GM12878 (cell line): ENCODE results near the gene RAB6B. TPM values are rescaled to one million over a fixed set of nuclear protein-coding genes. Genes with fewer than 3 reads are reported as not detected.
A peak's percentile ranks its signal among the peaks of the same experiment; 100 is the strongest.

Experiments used
- CBX5 ChIP-seq: sonication (generic); IDR thresholded peaks from 2 replicates; pipeline ENCODE4 v1.6.1; 2016; ENCODE audit warnings: low read depth, moderate library complexity, mild to moderate bottlenecking, inconsistent platforms
- ELK1 ChIP-seq: IDR thresholded peaks from 2 replicates; pipeline ENCODE4 v1.6.1; 2012; ENCODE audit warnings: low read depth, low read length, improper control_type of control experiment
- IKZF1 ChIP-seq: fragments of 450-650 bp; conservative IDR thresholded peaks from 2 replicates; pipeline ENCODE4 v1.6.1; 2017; ENCODE audit warnings: antibody characterized with exemption, mild to moderate bottlenecking
- KAT2A ChIP-seq: conservative IDR thresholded peaks from 2 replicates; pipeline ENCODE4 v1.6.1; 2011; ENCODE audit warnings: low read depth, low read length; ENCODE audit not compliant: control insufficient read depth
- LARP7 ChIP-seq: fragments of 450-650 bp; IDR thresholded peaks from 2 replicates; pipeline ENCODE4 v1.6.1; 2017; ENCODE audit warnings: mild to moderate bottlenecking
- NRF1 ChIP-seq: conservative IDR thresholded peaks from 2 replicates; pipeline ENCODE4 v1.6.1; 2011; ENCODE audit warnings: mild to moderate bottlenecking, low read depth, low read length, improper control_type of control experiment
- PKNOX1 ChIP-seq: fragments of 450-650 bp; IDR thresholded peaks from 2 replicates; pipeline ENCODE4 v1.6.1; 2016; ENCODE audit warnings: mild to moderate bottlenecking
- POLR2AphosphoS2 ChIP-seq: IDR thresholded peaks from 2 replicates; pipeline ENCODE4 v1.6.1; 2011; ENCODE audit warnings: low read depth, mild to moderate bottlenecking, low read length, improper control_type of control experiment, moderate library complexity
- REST ChIP-seq: IDR thresholded peaks from 2 replicates; pipeline ENCODE4 v1.6.1; 2012; ENCODE audit warnings: mild to moderate bottlenecking, low read depth, low read length
- RFX5 ChIP-seq: IDR thresholded peaks from 2 replicates; pipeline ENCODE4 v1.6.1; 2011; ENCODE audit warnings: low read depth, low read length, improper control_type of control experiment
- SIX5 ChIP-seq: IDR thresholded peaks from 2 replicates; pipeline ENCODE4 v1.6.1; 2011; ENCODE audit warnings: mild to moderate bottlenecking, low read depth, low read length, moderate library complexity; ENCODE audit not compliant: severe bottlenecking
- SKIL ChIP-seq: fragments of 450-650 bp; IDR thresholded peaks from 2 replicates; pipeline ENCODE4 v1.6.1; 2017; ENCODE audit warnings: mild to moderate bottlenecking, low read depth, inconsistent platforms; ENCODE audit not compliant: poor library complexity, severe bottlenecking
- TAF1 ChIP-seq: IDR thresholded peaks from 2 replicates; pipeline ENCODE4 v1.6.1; 2011; ENCODE audit warnings: mild to moderate bottlenecking, low read depth, low read length, borderline replicate concordance
- TBL1XR1 ChIP-seq: IDR thresholded peaks from 2 replicates; pipeline ENCODE4 v1.6.1; 2012; ENCODE audit warnings: low read depth, low read length, improper control_type of control experiment
- TCF12 ChIP-seq: IDR thresholded peaks from 2 replicates; pipeline ENCODE4 v1.6.1; 2011; ENCODE audit warnings: low read depth, mild to moderate bottlenecking, low read length
- YY1 ChIP-seq: IDR thresholded peaks from 2 replicates; pipeline ENCODE4 v1.6.1; 2011; ENCODE audit warnings: low read depth, mild to moderate bottlenecking, low read length
- ZBED1 ChIP-seq: IDR thresholded peaks from 2 replicates; pipeline ENCODE4 v1.6.1; 2016; ENCODE audit warnings: borderline replicate concordance
- ZNF207 ChIP-seq: fragments of 450-650 bp; IDR thresholded peaks from 2 replicates; pipeline ENCODE4 v1.6.1; 2014; ENCODE audit warnings: antibody characterized with exemption, mild to moderate bottlenecking, borderline replicate concordance
- ZNF217 ChIP-seq: fragments of 450-650 bp; IDR thresholded peaks from 2 replicates; pipeline ENCODE4 v1.6.1; 2017; ENCODE audit warnings: antibody characterized with exemption, mild to moderate bottlenecking
- polyA plus RNA-seq, 11 experiments: library from polyadenylated mRNA; depleted of rRNA in 4 of 11; unstranded in 6 of 11; stranded (reverse) in 5 of 11; fragments of >200 nt; fragmentation: Nextera tagmentation in 4 of 11; fragmentation: Illumina TruSeq in 1 of 11; extraction: Ambion mirVana in 4 of 11; extraction: Trizol in 1 of 11; gene quantifications; 1 replicate in 1 of 11; 2 replicates in 10 of 11; pipeline versions ENCODE4 v1.2.1 to v1.2.3, GENCODE V29; 2011 to 2016; ENCODE audit warnings: inconsistent platforms in 2 of 11, missing spikeins in 2 of 11, low read depth in 1 of 11
- total RNA-seq, 4 experiments: library from RNA; depleted of rRNA in 3 of 4; stranded (reverse); fragments of >200 nt in 3 of 4; fragmentation: Illumina TruSeq in 1 of 4; extraction: Trizol in 1 of 4; gene quantifications; 2 replicates each; pipeline versions ENCODE4 v1.2.1 to v1.2.3, GENCODE V29; 2013 to 2021
- TF ChIP-seq, protein P1 (sequence below): fragments of 450-650 bp; formaldehyde crosslinking; IDR thresholded peaks from 2 replicates; pipeline ENCODE4 v1.4.0; 2020; ENCODE audit warnings: mild to moderate bottlenecking, moderate library complexity

RAB6B gene
- total and polyA plus RNA-seq, 10 of the 15 experiments (the other 5 are each of a cell fraction or from before 2014, with no cell fraction given): 0.01 to 0.16 (median 0.04) TPM; not detected in 5

- TF ChIP-seq REST: no peak
- no peak for TF ChIP-seq YY1
- no peak for TF ChIP-seq SKIL
- peak; percentile 62 for TF ChIP-seq IKZF1
- TF ChIP-seq ELK1: no peak
- TF ChIP-seq CBX5: no peak
- no peak for TF ChIP-seq NRF1
- no peak for TF ChIP-seq TBL1XR1
- TF ChIP-seq RFX5: no peak
- TF ChIP-seq, protein P1, sequence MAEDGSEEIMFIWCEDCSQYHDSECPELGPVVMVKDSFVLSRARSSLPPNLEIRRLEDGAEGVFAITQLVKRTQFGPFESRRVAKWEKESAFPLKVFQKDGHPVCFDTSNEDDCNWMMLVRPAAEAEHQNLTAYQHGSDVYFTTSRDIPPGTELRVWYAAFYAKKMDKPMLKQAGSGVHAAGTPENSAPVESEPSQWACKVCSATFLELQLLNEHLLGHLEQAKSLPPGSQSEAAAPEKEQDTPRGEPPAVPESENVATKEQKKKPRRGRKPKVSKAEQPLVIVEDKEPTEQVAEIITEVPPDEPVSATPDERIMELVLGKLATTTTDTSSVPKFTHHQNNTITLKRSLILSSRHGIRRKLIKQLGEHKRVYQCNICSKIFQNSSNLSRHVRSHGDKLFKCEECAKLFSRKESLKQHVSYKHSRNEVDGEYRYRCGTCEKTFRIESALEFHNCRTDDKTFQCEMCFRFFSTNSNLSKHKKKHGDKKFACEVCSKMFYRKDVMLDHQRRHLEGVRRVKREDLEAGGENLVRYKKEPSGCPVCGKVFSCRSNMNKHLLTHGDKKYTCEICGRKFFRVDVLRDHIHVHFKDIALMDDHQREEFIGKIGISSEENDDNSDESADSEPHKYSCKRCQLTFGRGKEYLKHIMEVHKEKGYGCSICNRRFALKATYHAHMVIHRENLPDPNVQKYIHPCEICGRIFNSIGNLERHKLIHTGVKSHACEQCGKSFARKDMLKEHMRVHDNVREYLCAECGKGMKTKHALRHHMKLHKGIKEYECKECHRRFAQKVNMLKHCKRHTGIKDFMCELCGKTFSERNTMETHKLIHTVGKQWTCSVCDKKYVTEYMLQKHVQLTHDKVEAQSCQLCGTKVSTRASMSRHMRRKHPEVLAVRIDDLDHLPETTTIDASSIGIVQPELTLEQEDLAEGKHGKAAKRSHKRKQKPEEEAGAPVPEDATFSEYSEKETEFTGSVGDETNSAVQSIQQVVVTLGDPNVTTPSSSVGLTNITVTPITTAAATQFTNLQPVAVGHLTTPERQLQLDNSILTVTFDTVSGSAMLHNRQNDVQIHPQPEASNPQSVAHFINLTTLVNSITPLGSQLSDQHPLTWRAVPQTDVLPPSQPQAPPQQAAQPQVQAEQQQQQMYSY: no peak
- TF ChIP-seq KAT2A: no peak
- TF ChIP-seq SIX5: no peak
- TF ChIP-seq TCF12: peak; percentile 51; the same call in 1 of the 2 replicates
- TF ChIP-seq POLR2AphosphoS2: no peak
- no peak for TF ChIP-seq ZBED1
- no peak for TF ChIP-seq ZNF207
- peak; percentile 87 for TF ChIP-seq LARP7
- peak; percentile 76; the same call in 1 of the 2 replicates for TF ChIP-seq ZNF217
- no peak for TF ChIP-seq PKNOX1
- TF ChIP-seq TAF1: no peak
These were observed 31.9 kb upstream of the RAB6B start (continued) for GRCh38 chr3:133927540-133928066.
